ENCODE data around the gene KCNB1.

KCNB1 gene

GRCh38 chr20:49496553-49497397, 14.3 kb upstream of the KCNB1 start:
- DNase-seq = no peak

GRCh38 chr20:49496043-49496442, 13.6 kb upstream of the KCNB1 start:
- no peak for DNase-seq

- DNase-seq = no peak
These were observed 8.2 kb upstream of the KCNB1 start for GRCh38 chr20:49490689-49491088.

- DNase-seq = no peak
These were observed 7.2 kb upstream of the KCNB1 start for GRCh38 chr20:49489688-49490087.

GRCh38 chr20:49486064-49486463, 3.6 kb upstream of the KCNB1 start:
- DNase-seq = no peak

- no peak for DNase-seq
These were observed 3.1 kb upstream of the KCNB1 start for GRCh38 chr20:49485563-49485962.

GRCh38 chr20:49484180-49485140, 2.0 kb upstream of the KCNB1 start:
- peak; percentile 47 for DNase-seq

GRCh38 chr20:49483696-49484123, 1.2 kb upstream of the KCNB1 start:
- DNase-seq = no peak

- DNase-seq = no peak
These were observed 689 bp upstream of the KCNB1 start for GRCh38 chr20:49483018-49483695.

- no peak for DNase-seq
These were observed 295 bp downstream of the KCNB1 start for GRCh38 chr20:49482173-49482572.

- DNase-seq = no peak
These were observed 1.4 kb downstream of the KCNB1 start for GRCh38 chr20:49481116-49481515.

GRCh38 chr20:49480236-49480635, 2.2 kb downstream of the KCNB1 start:
- DNase-seq = no peak

- no peak for DNase-seq
These were observed 2.7 kb downstream of the KCNB1 start for GRCh38 chr20:49479785-49480184.

- no peak for DNase-seq
These were observed 3.4 kb downstream of the KCNB1 start for GRCh38 chr20:49478754-49479689.

- no peak for DNase-seq
These were observed 4.2 kb downstream of the KCNB1 start for GRCh38 chr20:49478266-49478665.

- no peak for DNase-seq
These were observed 5.3 kb downstream of the KCNB1 start for GRCh38 chr20:49477200-49477599.

- no peak for DNase-seq
These were observed 6.5 kb downstream of the KCNB1 start for GRCh38 chr20:49476016-49476355.

GRCh38 chr20:49475292-49476015, 7.0 kb downstream of the KCNB1 start:
- DNase-seq = no peak

- no peak for DNase-seq
These were observed 11.1 kb downstream of the KCNB1 start for GRCh38 chr20:49471397-49471796.

GRCh38 chr20:49470922-49471321, 11.5 kb downstream of the KCNB1 start:
- no peak for DNase-seq

- no peak for DNase-seq
These were observed 13.4 kb downstream of the KCNB1 start for GRCh38 chr20:49469060-49469459.
